IPS-18a (cell line): ENCODE measurements around the gene CACNA2D4.

Experiments used
- H3K27ac ChIP-seq: one replicate; pipeline ENCODE4 v1.5.1; 2013; ENCODE audit warnings: low read length
- H3K27me3 ChIP-seq: one replicate; pipeline ENCODE4 v1.6.1; 2013; ENCODE audit warnings: mild to moderate bottlenecking, low read length; ENCODE audit not compliant: control insufficient read depth, insufficient read depth
- H3K36me3 ChIP-seq: one replicate; pipeline ENCODE4 v1.6.1; 2013; ENCODE audit warnings: low read depth, low read length; ENCODE audit not compliant: control insufficient read depth
- H3K4me1 ChIP-seq: one replicate; pipeline ENCODE4 v1.6.1; 2013; ENCODE audit warnings: low read depth, low read length; ENCODE audit not compliant: control insufficient read depth
- H3K4me3 ChIP-seq: one replicate; pipeline ENCODE4 v1.5.1; 2013; ENCODE audit warnings: low read length
- H3K9ac ChIP-seq: one replicate; pipeline ENCODE4 v1.6.1; 2013; ENCODE audit warnings: mild to moderate bottlenecking, low read length, moderate library complexity
- H3K9me3 ChIP-seq: one replicate; pipeline ENCODE4 v1.6.1; 2013; ENCODE audit warnings: low read depth, low read length; ENCODE audit not compliant: control insufficient read depth

Gene CACNA2D4

DNA sequence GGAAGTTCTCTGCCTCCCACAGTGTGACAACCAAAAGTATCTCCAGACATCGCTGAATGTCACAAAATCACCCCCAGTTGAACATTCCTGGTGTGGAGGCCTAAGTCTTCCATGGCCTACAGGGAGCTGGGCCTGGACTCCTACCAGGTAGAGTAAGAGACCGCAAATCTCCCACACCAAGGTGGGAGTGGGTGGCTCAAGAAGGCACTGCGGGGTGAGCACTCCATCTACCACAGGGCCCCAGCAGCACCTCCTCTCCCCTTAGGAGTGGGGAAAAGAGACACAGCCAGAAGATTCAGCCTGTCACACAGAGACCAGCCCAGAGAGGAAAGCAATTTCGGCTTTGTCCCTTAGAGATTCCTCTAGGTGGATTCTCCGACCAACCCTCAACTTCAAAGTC is 72.6 kb downstream of the CACNA2D4 start:
- Histone ChIP-seq H3K4me3 (no peak overlapping the region), H3K9ac (no peak overlapping the region), H3K4me1 (peaks cover 19% of the 10 kb centered on the region), H3K9me3 (no peaks in the 10 kb centered on the region), H3K27me3 (peaks cover 13% of the 10 kb centered on the region), H3K27ac (no peak overlapping the region), H3K36me3 (no peaks in the 10 kb centered on the region)

GRCh38 chr12:1845427-1845826 is 73.0 kb downstream of the CACNA2D4 start:
- H3K4me3 ChIP-seq: no peak overlapping the region
- H3K4me1 ChIP-seq: peaks cover 19% of the 10 kb centered on the region
- H3K27ac ChIP-seq: no peak overlapping the region
- peaks cover 13% of the 10 kb centered on the region for H3K27me3 ChIP-seq
- H3K36me3 ChIP-seq: no peaks in the 10 kb centered on the region
- H3K9ac ChIP-seq: no peak overlapping the region
- no peaks in the 10 kb centered on the region for H3K9me3 ChIP-seq

- no peak overlapping the region for H3K4me3 ChIP-seq
- H3K27me3 ChIP-seq: peaks cover 13% of the 10 kb centered on the region
- H3K27ac ChIP-seq: no peak overlapping the region
- H3K4me1 ChIP-seq: peaks cover 19% of the 10 kb centered on the region
- no peaks in the 10 kb centered on the region for H3K36me3 ChIP-seq
- no peak overlapping the region for H3K9ac ChIP-seq
- H3K9me3 ChIP-seq: no peaks in the 10 kb centered on the region
These were observed 73.6 kb downstream of the CACNA2D4 start for GRCh38 chr12:1844661-1845409.

DNA sequence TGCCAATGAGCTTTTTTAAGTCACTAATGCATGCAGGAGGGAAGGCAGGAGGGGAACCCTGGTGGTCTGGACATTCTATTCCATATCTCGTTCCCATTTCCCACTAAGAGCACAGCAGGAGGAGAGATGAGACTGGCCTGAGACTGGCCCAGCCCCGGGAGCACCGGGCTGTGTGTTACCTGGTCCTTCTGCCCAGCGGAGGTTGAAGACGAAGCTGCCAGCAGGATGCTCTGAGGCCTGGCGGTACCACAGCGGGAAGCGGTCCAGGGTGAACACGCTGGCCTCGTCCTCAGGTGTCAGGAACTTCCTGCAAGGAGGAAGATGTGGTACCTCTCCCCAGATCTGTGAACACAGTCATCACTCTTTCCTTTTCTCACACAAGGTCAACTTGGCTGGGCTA is 74.2 kb downstream of the CACNA2D4 start:
- Histone ChIP-seq H3K9me3 (no peaks in the 10 kb centered on the region), H3K27me3 (peaks cover 13% of the 10 kb centered on the region), H3K4me1 (peaks cover 19% of the 10 kb centered on the region), H3K27ac (no peak overlapping the region), H3K9ac (no peak overlapping the region), H3K36me3 (no peaks in the 10 kb centered on the region), H3K4me3 (no peak overlapping the region)

GRCh38 chr12:1843641-1844005 is 74.8 kb downstream of the CACNA2D4 start:
- no peak overlapping the region for H3K9ac ChIP-seq
- H3K27me3 ChIP-seq: peaks cover 13% of the 10 kb centered on the region
- no peaks in the 10 kb centered on the region for H3K36me3 ChIP-seq
- H3K9me3 ChIP-seq: no peaks in the 10 kb centered on the region
- H3K4me1 ChIP-seq: peaks cover 19% of the 10 kb centered on the region
- H3K27ac ChIP-seq: no peak overlapping the region
- no peak overlapping the region for H3K4me3 ChIP-seq

DNA sequence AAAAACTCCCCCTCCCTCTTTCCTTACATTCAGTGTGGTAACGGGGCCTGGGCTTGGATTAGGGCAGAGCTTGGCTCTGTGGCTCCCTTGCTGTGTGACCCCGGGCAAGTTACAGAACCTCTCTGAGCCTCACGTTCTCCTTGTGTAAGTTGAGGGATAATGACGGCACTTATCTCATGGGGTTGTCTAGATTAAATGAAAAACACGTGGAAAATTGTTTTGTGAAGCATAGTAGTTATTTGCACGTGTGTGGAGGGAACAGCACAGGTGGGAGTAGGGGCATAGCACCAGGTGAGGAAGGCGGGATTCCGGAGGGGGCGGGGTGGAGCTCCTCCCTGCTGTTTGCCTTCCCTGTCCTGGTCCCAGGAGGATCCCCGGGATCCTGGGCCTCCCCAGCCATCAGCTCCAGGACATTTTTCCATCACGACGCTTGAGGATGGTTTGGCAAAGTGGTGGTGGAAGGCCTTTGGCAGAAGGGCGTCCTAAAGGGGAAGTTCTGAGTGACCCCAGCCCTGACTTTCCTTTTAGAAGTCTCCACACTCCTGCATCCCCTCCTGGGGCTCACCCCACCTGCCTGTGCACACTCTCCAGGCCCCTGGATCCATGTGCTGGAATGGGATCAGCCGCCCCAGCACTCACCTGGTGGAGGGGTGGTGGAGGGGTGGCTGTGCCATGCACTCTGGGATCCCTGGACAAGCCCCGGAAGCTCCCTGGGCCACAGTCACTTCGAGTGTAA is 75.4 kb downstream of the CACNA2D4 start:
- H3K36me3 ChIP-seq: no peaks in the 10 kb centered on the region
- no peak overlapping the region for H3K27ac ChIP-seq
- peaks cover 13% of the 10 kb centered on the region for H3K27me3 ChIP-seq
- H3K4me3 ChIP-seq: no peak overlapping the region
- H3K9ac ChIP-seq: no peak overlapping the region
- H3K4me1 ChIP-seq: peaks cover 19% of the 10 kb centered on the region
- H3K9me3 ChIP-seq: no peaks in the 10 kb centered on the region

DNA sequence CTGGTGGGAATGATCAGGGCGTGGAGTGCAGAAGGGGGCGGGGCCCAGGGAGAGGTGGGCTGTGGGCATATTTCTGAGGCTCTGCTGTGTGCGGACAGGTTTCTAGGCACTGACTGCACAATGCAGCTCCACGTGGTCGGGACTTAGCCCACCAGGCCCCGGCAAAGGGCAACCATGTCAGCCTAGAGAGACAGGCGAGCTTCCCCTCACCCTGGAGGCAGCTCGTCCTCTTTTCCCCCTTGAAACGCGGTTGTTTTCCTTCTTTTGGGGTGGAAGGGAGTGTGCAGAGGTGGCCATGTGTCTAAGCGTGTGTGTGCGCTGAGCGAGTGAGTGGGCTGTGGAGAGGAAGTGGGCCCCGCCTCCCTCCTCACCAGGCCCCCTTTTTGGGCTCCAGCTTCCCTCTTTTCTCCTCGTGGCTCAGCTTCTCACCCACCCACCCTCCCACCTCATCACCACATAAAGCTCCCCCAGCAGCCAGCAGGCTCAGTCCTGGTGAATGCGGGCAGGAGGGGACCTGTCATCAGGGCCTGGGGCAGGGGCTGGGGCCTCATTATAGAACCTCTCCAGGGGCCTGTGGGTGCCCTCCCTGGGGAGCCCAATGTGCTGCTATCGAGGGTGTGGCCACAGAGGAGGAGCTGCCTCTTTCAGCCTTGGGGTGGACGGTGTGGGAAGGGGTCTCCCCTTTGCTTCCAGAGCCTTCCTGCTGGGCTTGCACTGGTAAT is 76.1 kb downstream of the CACNA2D4 start:
- Histone ChIP-seq H3K27me3 (peaks cover 13% of the 10 kb centered on the region), H3K27ac (no peak overlapping the region)

DNA sequence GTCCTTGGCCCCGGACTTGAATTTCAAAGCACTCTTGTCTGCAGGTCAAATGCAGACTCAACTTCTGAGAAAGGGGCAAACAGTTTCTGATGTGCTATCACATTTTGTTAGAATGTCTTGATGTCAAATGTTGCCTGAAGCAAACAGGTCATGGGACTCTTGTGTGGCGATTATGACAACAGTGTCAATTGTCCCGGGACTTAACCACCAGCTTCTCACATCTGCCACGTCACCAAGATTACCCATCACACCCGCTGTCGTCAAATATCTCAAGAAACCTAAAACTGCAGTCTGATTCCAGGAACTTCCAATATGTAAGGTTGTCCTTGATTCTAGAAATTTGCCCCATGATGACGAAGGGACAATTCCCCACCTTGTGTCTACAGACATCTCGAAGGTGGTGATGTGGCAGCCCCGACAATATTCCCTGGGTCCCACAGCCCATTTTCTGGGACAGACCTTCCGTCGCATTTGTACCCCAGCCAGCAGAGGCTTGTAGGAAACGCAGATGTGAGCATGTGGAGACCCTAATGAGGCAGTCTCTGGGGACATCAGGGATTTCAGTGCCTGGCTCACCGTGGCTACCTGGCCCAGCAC is 76.8 kb downstream of the CACNA2D4 start:
- H3K9me3 ChIP-seq: no peaks in the 10 kb centered on the region
- peaks cover 13% of the 10 kb centered on the region for H3K27me3 ChIP-seq
- H3K4me1 ChIP-seq: peaks cover 22% of the 10 kb centered on the region
- no peak overlapping the region for H3K27ac ChIP-seq
- no peaks in the 10 kb centered on the region for H3K36me3 ChIP-seq
- H3K9ac ChIP-seq: no peak overlapping the region
- H3K4me3 ChIP-seq: no peak overlapping the region

More for the DNA sequence above, 76.1 kb downstream of the CACNA2D4 start:
- no peaks in the 10 kb centered on the region for H3K36me3 ChIP-seq
- peaks cover 21% of the 10 kb centered on the region for H3K4me1 ChIP-seq
- no peaks in the 10 kb centered on the region for H3K9me3 ChIP-seq
- no peak overlapping the region for H3K9ac ChIP-seq
- H3K4me3 ChIP-seq: no peak overlapping the region

- peaks cover 22% of the 10 kb centered on the region for H3K4me1 ChIP-seq
- H3K9me3 ChIP-seq: no peaks in the 10 kb centered on the region
- H3K27me3 ChIP-seq: peaks cover 13% of the 10 kb centered on the region
- no peak overlapping the region for H3K27ac ChIP-seq
- H3K36me3 ChIP-seq: no peaks in the 10 kb centered on the region
- H3K9ac ChIP-seq: no peak overlapping the region
- H3K4me3 ChIP-seq: no peak overlapping the region
These were observed 77.4 kb downstream of the CACNA2D4 start for GRCh38 chr12:1840981-1841425.

GRCh38 chr12:1839956-1840951 is 78.2 kb downstream of the CACNA2D4 start:
- H3K9me3 ChIP-seq: no peaks in the 10 kb centered on the region
- H3K9ac ChIP-seq: no peak overlapping the region
- no peak overlapping the region for H3K27ac ChIP-seq
- peaks cover 22% of the 10 kb centered on the region for H3K4me1 ChIP-seq
- peaks cover 13% of the 10 kb centered on the region for H3K27me3 ChIP-seq
- no peak overlapping the region for H3K4me3 ChIP-seq
- no peaks in the 10 kb centered on the region for H3K36me3 ChIP-seq
